Caco-2 (cell line): ENCODE data around the gene PHKB. TPM values are rescaled to one million over a fixed set of nuclear protein-coding genes. Genes with fewer than 3 reads are reported as not detected.

Source experiments
- BruUV-seq: library from RNA; stranded (reverse); fragments of 400-500 nt; replicated peaks from 2 replicates; lab custom pipeline; 2021; lab: Mats Ljungman, UMichigan
- CTCF ChIA-PET: fragments of 300-600 bp; sonication (Branson Sonifier 250); formaldehyde crosslinking; loops from one replicate; lab custom pipeline; 2022; ENCODE audit warnings: antibody characterized with exemption; lab: Charles Lee
- POLR2A ChIA-PET: fragments of 300-600 bp; sonication (Branson Sonifier 250); formaldehyde crosslinking; loops from one replicate; lab custom pipeline; 2022; ENCODE audit warnings: antibody characterized with exemption; lab: Charles Lee
- DNase-seq, 2 experiments: peaks; one replicate each; pipeline versions ENCODE4 v3.0.0 to v3.0.0-alpha.2; 2020 to 2022
- H3K27me3 ChIP-seq: replicated peaks from 2 replicates; pipeline ENCODE4 v1.6.0; 2011; ENCODE audit warnings: low read length; ENCODE audit not compliant: control insufficient read depth, insufficient read depth
- H3K36me3 ChIP-seq: 2 replicates; pipeline ENCODE4 v1.5.1; 2011; ENCODE audit warnings: low read length; ENCODE audit not compliant: control insufficient read depth, insufficient read depth
- H3K4me1 ChIP-seq: fragments of 250-450 bp; sonication (Bioruptor Pico); 2 replicates; pipeline ENCODE4 v1.5.1; 2020; ENCODE audit warnings: mild to moderate bottlenecking
- H3K4me3 ChIP-seq: 2 replicates; pipeline ENCODE4 v1.5.1; 2011; ENCODE audit warnings: low read depth, mild to moderate bottlenecking, control low read depth, low read length
- H3K9me3 ChIP-seq: fragments of 250-450 bp; sonication (Bioruptor Pico); 2 replicates; pipeline ENCODE4 v1.5.1; 2020; ENCODE audit warnings: mild to moderate bottlenecking, moderate library complexity
- H3K27ac Mint-ChIP-seq: one replicate; pipeline ENCODE4 v1.8.0; 2022; ENCODE audit warnings: mixed read lengths; ENCODE audit not compliant: unreplicated experiment
- H3K27me3 Mint-ChIP-seq: one replicate; pipeline ENCODE4 v1.8.0; 2022; ENCODE audit warnings: mixed read lengths; ENCODE audit not compliant: insufficient read depth, unreplicated experiment
- H3K36me3 Mint-ChIP-seq: one replicate; pipeline ENCODE4 v1.8.0; 2022; ENCODE audit warnings: mild to moderate bottlenecking, mixed read lengths; ENCODE audit not compliant: insufficient read depth, unreplicated experiment
- H3K4me1 Mint-ChIP-seq: one replicate; pipeline ENCODE4 v1.8.0; 2022; ENCODE audit warnings: low read depth, mixed read lengths; ENCODE audit not compliant: unreplicated experiment
- H3K4me3 Mint-ChIP-seq: one replicate; pipeline ENCODE4 v1.8.0; 2022; ENCODE audit warnings: mild to moderate bottlenecking, moderate library complexity, mixed read lengths; ENCODE audit not compliant: unreplicated experiment
- H3K9me3 Mint-ChIP-seq: one replicate; pipeline ENCODE4 v1.8.0; 2022; ENCODE audit warnings: mixed read lengths; ENCODE audit not compliant: unreplicated experiment
- intact Hi-C: fragments of 100-400 bp; cut with micrococcal nuclease; formaldehyde crosslinking; loops from one replicate; pipeline ENCODE4 v1.10.0; 2022; ENCODE audit not compliant: unreplicated experiment
- total RNA-seq: library from RNA; stranded (reverse); gene quantifications from 2 replicates; pipeline ENCODE4 v1.2.3, GENCODE V29; 2022
- TF ChIP-seq, protein P1 (sequence below), 2 experiments: fragments of 200-600 bp in 1 of 2; IDR thresholded peaks; 1 replicate in 1 of 2; 2 replicates in 1 of 2; pipeline versions ENCODE4 v1.5.1 to v1.8.0; 2011 to 2022; ENCODE audit warnings: antibody characterized with exemption in 1 of 2, control low read depth in 1 of 2, inconsistent platforms in 1 of 2, low read depth in 1 of 2, low read length in 1 of 2, mild to moderate bottlenecking in 1 of 2, moderate library complexity in 1 of 2; ENCODE audit not compliant: insufficient read depth in 1 of 2, severe bottlenecking in 1 of 2, unreplicated experiment in 1 of 2

The PHKB gene
- total RNA-seq, 1 experiment from 2014 or later, result 74.2 TPM

DNA sequence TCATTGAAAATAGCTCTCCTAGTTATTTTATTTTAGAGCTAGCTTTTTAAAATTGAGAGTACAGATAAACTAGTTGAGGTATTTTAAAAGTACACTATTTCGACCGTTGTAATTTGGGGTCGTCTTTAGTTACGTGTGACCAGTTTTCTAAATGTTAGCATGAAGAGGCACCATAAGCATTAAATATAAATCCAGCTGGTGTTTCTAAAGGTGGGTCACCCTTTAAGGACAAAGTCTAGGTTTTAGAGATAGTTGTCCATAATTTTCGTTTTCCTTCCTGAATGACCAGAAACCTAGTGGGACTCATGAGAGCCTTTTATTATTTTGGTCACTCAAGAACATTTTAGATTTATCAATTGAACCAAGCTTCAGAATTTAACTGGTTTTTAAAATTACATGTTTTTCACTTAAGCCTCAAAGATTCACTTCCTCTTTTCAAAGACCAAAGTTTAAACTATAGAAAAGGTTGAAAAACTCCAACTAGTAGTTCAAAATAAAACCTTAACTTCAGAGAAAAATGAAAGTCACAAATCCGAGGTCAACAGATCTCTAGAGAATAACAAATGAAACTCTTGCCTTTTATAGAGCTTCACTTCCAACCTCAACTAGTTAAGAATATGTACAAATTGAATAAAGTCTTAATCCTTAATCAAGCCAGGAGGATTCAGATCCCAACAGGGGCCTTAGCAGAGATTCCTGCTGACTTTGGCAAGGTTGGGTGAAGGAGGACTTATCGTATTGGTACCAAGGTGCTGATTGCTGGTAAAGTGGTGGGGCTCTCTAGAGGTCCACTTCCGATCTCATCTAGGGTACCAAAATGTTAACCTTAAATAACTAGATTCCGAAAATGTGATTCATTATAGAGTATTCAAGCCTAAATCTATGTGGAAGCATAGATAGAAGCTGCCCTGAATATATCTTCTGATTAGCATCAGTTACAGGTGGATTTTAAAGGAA is 32.5 kb downstream of the PHKB start:
- Histone ChIP-seq H3K27me3 (no peaks in the 10 kb centered on the region), H3K36me3 (no peaks in the 10 kb centered on the region), H3K9me3 (0 out of 2 replicates have a peak, but pooled peaks cover 13% of the 10 kb centered on the region), H3K4me1 (no peaks in the 10 kb centered on the region), H3K4me3 (no peak overlapping the region)
- H3K27ac Mint-ChIP-seq, result no peak overlapping the region
- POLR2A ChIA-PET, result no interaction called here
- no peaks in the 10 kb centered on the region for H3K36me3 Mint-ChIP-seq
- intact Hi-C loops, result no loop called here
- DNase-seq, result no peak
- H3K4me3 Mint-ChIP-seq, result no peak overlapping the region
- TF ChIP-seq, protein P1, sequence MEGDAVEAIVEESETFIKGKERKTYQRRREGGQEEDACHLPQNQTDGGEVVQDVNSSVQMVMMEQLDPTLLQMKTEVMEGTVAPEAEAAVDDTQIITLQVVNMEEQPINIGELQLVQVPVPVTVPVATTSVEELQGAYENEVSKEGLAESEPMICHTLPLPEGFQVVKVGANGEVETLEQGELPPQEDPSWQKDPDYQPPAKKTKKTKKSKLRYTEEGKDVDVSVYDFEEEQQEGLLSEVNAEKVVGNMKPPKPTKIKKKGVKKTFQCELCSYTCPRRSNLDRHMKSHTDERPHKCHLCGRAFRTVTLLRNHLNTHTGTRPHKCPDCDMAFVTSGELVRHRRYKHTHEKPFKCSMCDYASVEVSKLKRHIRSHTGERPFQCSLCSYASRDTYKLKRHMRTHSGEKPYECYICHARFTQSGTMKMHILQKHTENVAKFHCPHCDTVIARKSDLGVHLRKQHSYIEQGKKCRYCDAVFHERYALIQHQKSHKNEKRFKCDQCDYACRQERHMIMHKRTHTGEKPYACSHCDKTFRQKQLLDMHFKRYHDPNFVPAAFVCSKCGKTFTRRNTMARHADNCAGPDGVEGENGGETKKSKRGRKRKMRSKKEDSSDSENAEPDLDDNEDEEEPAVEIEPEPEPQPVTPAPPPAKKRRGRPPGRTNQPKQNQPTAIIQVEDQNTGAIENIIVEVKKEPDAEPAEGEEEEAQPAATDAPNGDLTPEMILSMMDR (IDR thresholded peaks at IDR 0.05; ENCODE audit: insufficient read depth in 1 of 2, low read depth in 1 of 2, low read length in 1 of 2, severe bottlenecking in 1 of 2, unreplicated experiment in 1 of 2), result no peak
- no peaks in the 10 kb centered on the region for H3K4me1 Mint-ChIP-seq
- CTCF ChIA-PET, result no interaction called here
- no peaks in the 10 kb centered on the region for H3K9me3 Mint-ChIP-seq
- BruUV-seq, result no TSS peak
- H3K27me3 Mint-ChIP-seq, result no peaks in the 10 kb centered on the region

DNA sequence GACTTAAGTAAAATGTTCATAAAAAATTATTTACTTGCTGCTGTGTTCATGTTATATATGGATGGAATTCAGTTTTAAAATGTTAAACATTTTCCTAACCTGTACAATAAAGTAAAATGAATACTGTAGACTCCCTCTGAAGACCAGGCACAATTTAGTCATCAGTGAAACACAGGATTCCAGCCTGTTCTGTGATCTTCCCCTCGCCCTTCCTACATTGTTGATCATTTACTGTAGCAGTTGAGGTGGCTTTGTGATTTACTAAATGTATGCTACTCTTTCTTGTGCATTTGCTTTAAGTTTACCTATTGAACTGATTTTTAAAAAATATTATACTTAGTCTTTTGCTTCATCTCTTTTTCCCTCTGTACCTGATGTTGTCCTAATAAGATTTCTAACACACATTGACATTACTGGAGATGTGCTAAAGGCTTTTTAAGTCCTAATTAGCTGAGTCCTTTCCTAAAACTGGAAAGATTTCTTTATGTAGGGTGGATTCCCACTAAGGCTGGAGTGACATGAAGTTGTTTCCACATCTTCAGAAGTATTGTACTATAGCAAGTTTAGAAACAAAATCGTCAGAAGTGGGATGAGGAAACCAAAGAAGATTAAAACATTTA is 38.1 kb downstream of the PHKB start:
- intact Hi-C loops, result no loop called here
- H3K36me3 Mint-ChIP-seq, result peaks cover 14% of the 10 kb centered on the region
- ChIA-PET POLR2A (no interaction called here), CTCF (no interaction called here)
- Histone ChIP-seq H3K27me3 (no peaks in the 10 kb centered on the region), H3K4me1 (peaks cover 4% of the 10 kb centered on the region; the same call in 1 of the 2 replicates), H3K36me3 (no peaks in the 10 kb centered on the region; the same call in 1 of the 2 replicates), H3K9me3 (no peaks in the 10 kb centered on the region), H3K4me3 (no peak overlapping the region)
- H3K4me3 Mint-ChIP-seq, result no peak overlapping the region
- TF ChIP-seq, protein P1 (IDR thresholded peaks at IDR 0.05; ENCODE audit: insufficient read depth in 1 of 2, low read depth in 1 of 2, low read length in 1 of 2, severe bottlenecking in 1 of 2, unreplicated experiment in 1 of 2), result no peak
- H3K27ac Mint-ChIP-seq, result no peak overlapping the region
- H3K27me3 Mint-ChIP-seq, result no peaks in the 10 kb centered on the region
- no peaks in the 10 kb centered on the region for H3K9me3 Mint-ChIP-seq
- no TSS peak for BruUV-seq
- no peaks in the 10 kb centered on the region for H3K4me1 Mint-ChIP-seq
- DNase-seq, result no peak

DNA sequence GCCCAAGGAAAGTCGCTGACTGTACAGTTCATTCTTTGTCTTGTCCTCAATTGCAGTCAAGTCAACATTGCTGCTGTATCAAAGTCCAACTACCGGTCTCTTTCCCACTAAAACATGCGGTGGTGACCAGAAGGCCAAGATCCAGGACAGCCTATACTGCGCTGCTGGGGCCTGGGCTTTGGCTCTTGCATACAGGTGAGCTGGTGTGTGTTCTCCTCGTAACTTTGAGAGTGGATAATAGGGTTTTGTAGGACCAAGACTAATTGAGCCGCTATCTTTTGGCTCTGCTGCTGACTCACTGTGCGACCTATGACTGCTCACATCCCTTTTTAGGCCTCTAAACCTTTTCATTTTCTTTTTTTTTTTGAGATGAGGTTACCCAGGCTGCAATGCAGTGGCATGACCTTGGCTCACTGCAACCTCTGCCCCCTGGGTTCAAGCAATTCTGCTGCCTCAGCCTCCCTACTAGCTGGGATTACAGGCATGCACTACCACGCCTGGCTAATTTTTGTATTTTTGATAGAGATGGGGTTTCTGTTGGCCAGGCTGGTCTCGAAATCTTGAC is 38.7 kb downstream of the PHKB start:
- Mint-ChIP-seq H3K4me1 (no peaks in the 10 kb centered on the region), H3K9me3 (no peaks in the 10 kb centered on the region), H3K36me3 (peaks cover 15% of the 10 kb centered on the region), H3K27ac (no peak overlapping the region), H3K27me3 (no peaks in the 10 kb centered on the region), H3K4me3 (no peak overlapping the region)
- ChIA-PET CTCF (no interaction called here), POLR2A (no interaction called here)
- TF ChIP-seq, protein P1 (IDR thresholded peaks at IDR 0.05; ENCODE audit: insufficient read depth in 1 of 2, low read depth in 1 of 2, low read length in 1 of 2, severe bottlenecking in 1 of 2, unreplicated experiment in 1 of 2), result no peak
- H3K27me3 ChIP-seq, result no peaks in the 10 kb centered on the region
- intact Hi-C loops, result no loop called here
- DNase-seq, result peak in 1 of 2 experiments; percentile 4
- H3K4me3 ChIP-seq, result no peak overlapping the region
- H3K4me1 ChIP-seq, result peaks cover 4% of the 10 kb centered on the region; the same call in 1 of the 2 replicates
- no peaks in the 10 kb centered on the region for H3K9me3 ChIP-seq
- BruUV-seq, result no TSS peak
- H3K36me3 ChIP-seq, result no peaks in the 10 kb centered on the region; the same call in 1 of the 2 replicates
